Lung (tissue), 12 donors: ENCODE data around the gene RABGGTA. TPM values are rescaled to one million over a fixed set of nuclear protein-coding genes. Genes with fewer than 3 reads are reported as not detected.
A peak's percentile ranks its signal among the peaks of the same experiment; 100 is the strongest.

Experiments
- ATAC-seq: fragments of 200-7000 bp; cut with Tn5 transposase; one replicate; pipeline ENCODE4 v1.9.1; 2020; ENCODE audit warnings: moderate number of reproducible peaks; ENCODE audit not compliant: insufficient read depth, low FRiP score
- DNase-seq, 3 donors: peaks; one replicate each; pipeline ENCODE4 v3.0.0-alpha.2; 2013 to 2017
- H3K27ac ChIP-seq, 2 donors: one replicate each; pipeline ENCODE4 v1.5.1; 2013; ENCODE audit warnings: mild to moderate bottlenecking in 2 of 2, moderate library complexity in 2 of 2, control low read depth in 1 of 2, inconsistent platforms in 1 of 2, low read depth in 1 of 2, low read length in 1 of 2
- H3K27me3 ChIP-seq, 3 donors: one replicate each; pipeline ENCODE4 v1.5.1; 2013; ENCODE audit warnings: low read length in 2 of 3; ENCODE audit not compliant: control insufficient read depth in 3 of 3, insufficient read depth in 3 of 3
- H3K36me3 ChIP-seq, 4 donors: one replicate each; pipeline ENCODE4 v1.5.1; 2013; ENCODE audit warnings: low read length in 4 of 4, mild to moderate bottlenecking in 1 of 4, moderate library complexity in 1 of 4; ENCODE audit not compliant: control insufficient read depth in 4 of 4, insufficient read depth in 4 of 4
- H3K4me1 ChIP-seq, 5 donors: one replicate each; pipeline ENCODE4 v1.5.1; 2013; ENCODE audit warnings: low read length in 5 of 5, mild to moderate bottlenecking in 2 of 5, moderate library complexity in 1 of 5; ENCODE audit not compliant: control insufficient read depth in 5 of 5, insufficient read depth in 5 of 5
- H3K4me3 ChIP-seq: one replicate; pipeline ENCODE4 v1.5.1; 2013; ENCODE audit warnings: mild to moderate bottlenecking, control low read depth, moderate library complexity
- H3K9ac ChIP-seq, 2 donors: one replicate each; pipeline ENCODE4 v1.5.1; 2013; ENCODE audit warnings: low read length in 2 of 2, control low read depth in 1 of 2; ENCODE audit not compliant: insufficient read depth in 1 of 2
- H3K9me3 ChIP-seq, 4 donors: one replicate each; pipeline ENCODE4 v1.5.1; 2013; ENCODE audit warnings: low read length in 3 of 4, mild to moderate bottlenecking in 1 of 4, moderate library complexity in 1 of 4; ENCODE audit not compliant: control insufficient read depth in 4 of 4, insufficient read depth in 3 of 4
- WGBS, 2 donors: extraction: QIAGEN DNeasy Blood & Tissue Kit; methylation state at CpG; one replicate each; pipeline ENCODE4 v1.1.7; 2013; 5-methylcytosine and 5-hydroxymethylcytosine counted together
- polyA plus RNA-seq, 2 donors: library from polyadenylated mRNA; stranded (reverse); fragments of 200-250 nt; gene quantifications; one replicate each; pipeline ENCODE4 v1.2.1, GENCODE V29; 2013
- total RNA-seq, 2 donors: library from RNA; depleted of rRNA in 1 of 2; stranded (reverse); fragments of >200 nt in 1 of 2; gene quantifications; one replicate each; pipeline ENCODE4 v1.2.1, GENCODE V29; 2014 to 2021
- TF ChIP-seq, protein P1 (sequence below): IDR thresholded peaks from 2 replicates; pipeline ENCODE4 v1.5.1; 2012; ENCODE audit warnings: mild to moderate bottlenecking; ENCODE audit errors: control extremely low read depth, extremely low read depth
- donor health status: control.
- donor health status: control.
- donor health status: Bipolar disorder and iron deficiency.
- donor health status: healthy.
- donor health status: DM: yes; HTN: yes; CAD: no.

Gene RABGGTA
- total and polyA plus RNA-seq, 4 donors, result 19.7 to 55.8 (median 42.9) TPM

DNA sequence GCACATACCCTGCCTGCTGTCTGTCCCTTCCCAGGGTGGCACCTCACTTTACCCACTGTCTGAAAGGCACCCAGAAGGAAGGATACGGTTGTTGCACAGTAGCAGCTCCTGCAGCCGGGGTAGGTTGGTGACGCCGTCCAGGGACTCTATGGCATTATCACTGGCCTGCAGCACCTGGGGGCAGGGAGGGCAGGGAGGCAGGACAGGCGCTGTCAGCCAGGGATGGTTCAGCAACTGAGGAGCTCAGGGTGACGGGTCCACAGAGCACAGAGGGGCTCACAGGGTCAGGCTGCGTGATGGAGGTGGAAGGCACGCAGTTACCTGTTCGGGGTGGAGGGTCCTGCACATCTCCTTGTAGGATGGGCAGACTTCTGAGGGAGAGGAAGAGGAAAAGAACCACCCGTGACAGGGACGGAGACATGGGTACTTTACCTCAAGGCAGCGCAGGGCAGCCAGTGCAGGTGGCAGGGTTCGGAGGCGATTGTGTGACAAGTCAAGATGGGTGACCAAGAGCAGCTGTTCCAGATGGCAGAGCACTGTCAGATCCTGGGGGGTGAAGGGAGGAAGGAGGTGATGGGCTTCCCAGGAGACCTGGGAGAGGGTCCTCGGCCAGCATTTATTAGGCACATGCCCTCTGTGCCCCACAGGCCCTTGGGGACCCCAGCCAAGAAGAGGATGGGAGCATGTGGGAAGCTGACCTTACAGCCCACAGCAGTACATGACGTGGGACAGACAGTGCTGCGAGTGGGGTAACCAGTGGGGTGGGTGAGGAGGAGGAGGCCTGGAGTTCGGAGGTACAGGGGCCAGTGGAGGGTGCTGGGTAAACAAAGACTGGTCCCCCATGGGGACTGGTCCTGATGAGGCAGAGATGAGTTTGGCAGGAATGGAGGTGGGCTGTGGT, 4.8 kb downstream of the RABGGTA start:
- TF ChIP-seq, protein P1, sequence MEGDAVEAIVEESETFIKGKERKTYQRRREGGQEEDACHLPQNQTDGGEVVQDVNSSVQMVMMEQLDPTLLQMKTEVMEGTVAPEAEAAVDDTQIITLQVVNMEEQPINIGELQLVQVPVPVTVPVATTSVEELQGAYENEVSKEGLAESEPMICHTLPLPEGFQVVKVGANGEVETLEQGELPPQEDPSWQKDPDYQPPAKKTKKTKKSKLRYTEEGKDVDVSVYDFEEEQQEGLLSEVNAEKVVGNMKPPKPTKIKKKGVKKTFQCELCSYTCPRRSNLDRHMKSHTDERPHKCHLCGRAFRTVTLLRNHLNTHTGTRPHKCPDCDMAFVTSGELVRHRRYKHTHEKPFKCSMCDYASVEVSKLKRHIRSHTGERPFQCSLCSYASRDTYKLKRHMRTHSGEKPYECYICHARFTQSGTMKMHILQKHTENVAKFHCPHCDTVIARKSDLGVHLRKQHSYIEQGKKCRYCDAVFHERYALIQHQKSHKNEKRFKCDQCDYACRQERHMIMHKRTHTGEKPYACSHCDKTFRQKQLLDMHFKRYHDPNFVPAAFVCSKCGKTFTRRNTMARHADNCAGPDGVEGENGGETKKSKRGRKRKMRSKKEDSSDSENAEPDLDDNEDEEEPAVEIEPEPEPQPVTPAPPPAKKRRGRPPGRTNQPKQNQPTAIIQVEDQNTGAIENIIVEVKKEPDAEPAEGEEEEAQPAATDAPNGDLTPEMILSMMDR, result no peak
- H3K27ac ChIP-seq, result no peak overlapping the region
- H3K4me1 ChIP-seq, result peaks cover 0 to 4% (median 0%) of the 10 kb centered on the region in 5 donors
- no peaks in the 10 kb centered on the region for H3K27me3 ChIP-seq
- 90 to 93% methylated on average over 18 of the region's 18 CpGs for WGBS, 2 donors
- H3K9ac ChIP-seq, result no peak overlapping the region
- H3K36me3 ChIP-seq, result peaks cover 3 to 35% (median 7%) of the 10 kb centered on the region in 4 donors
- ATAC-seq (no peak), DNase-seq (no peak)
- no peaks in the 10 kb centered on the region for H3K9me3 ChIP-seq
- H3K4me3 ChIP-seq, result no peak overlapping the region

DNA sequence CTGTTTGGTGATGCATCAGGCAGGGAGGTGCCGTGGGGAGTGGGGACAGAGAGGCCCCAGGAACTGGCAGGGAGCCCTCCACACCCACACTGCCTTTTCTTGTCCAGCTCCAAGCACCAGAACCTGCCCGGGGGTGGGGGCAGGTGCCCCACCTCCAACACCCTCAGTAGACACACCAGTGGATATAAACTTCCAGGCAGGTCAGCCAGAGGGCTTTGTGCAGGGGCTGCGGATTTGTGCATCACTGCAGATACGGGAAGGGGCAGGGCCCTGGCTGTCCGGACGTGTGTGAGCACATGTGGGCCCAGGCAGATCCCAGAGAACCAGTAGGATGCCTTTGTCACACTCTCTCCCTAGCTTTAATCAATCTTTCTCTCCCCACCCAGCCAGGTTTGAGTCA, 7.1 kb downstream of the RABGGTA start:
- Histone ChIP-seq H3K9me3 (no peaks in the 10 kb centered on the region), H3K4me3 (no peak overlapping the region), H3K36me3 (peaks cover 3 to 34% (median 7%) of the 10 kb centered on the region in 4 donors), H3K4me1 (peaks cover 0 to 5% (median 3%) of the 10 kb centered on the region in 5 donors), H3K27me3 (no peaks in the 10 kb centered on the region), H3K27ac (no peak overlapping the region), H3K9ac (no peak overlapping the region)
- ATAC-seq (peak; percentile 7), DNase-seq (no peak)
- 84 to 85% methylated on average over 6 of the region's 6 CpGs for WGBS, 2 donors
- TF ChIP-seq, protein P1, result no peak

DNA sequence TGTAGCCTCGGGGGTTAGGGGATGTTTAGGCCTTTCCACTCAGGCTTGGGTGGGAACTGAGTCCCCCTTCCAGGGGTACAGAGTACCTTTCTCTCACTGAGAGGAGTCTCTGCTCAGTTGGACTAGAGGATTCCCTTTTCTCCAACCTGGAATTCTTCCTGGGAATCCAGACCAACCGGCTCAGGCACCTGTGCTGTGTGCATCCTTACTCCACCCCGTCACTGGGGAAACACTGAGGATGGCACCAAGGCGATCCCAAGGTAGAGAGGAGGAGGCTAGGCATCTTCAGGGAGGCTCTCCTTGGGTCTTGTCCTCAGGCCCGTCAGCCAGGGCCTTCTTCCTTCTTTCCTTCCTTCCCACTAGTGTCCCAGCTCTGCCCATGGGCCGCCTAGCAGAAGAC, 7.5 kb downstream of the RABGGTA start:
- TF ChIP-seq, protein P1, result no peak
- Histone ChIP-seq H3K9me3 (no peaks in the 10 kb centered on the region), H3K27ac (no peak overlapping the region), H3K9ac (no peak overlapping the region), H3K4me3 (no peak overlapping the region), H3K36me3 (peaks cover 3 to 30% (median 7%) of the 10 kb centered on the region in 4 donors), H3K4me1 (peaks cover 0 to 9% (median 7%) of the 10 kb centered on the region in 5 donors), H3K27me3 (no peaks in the 10 kb centered on the region)
- 75 to 88% methylated on average over 6 of the region's 6 CpGs for WGBS, 2 donors
- no peak for ATAC-seq
- no peak for DNase-seq
